Ovary (tissue), 9 donors: ENCODE results near the gene JAG1. TPM values are rescaled to one million over a fixed set of nuclear protein-coding genes. Genes with fewer than 3 reads are reported as not detected.

ENCODE experiments used
- DNase-seq, 5 donors: peaks; one replicate each; pipeline ENCODE4 v3.0.0-alpha.2; 2019 to 2020
- H3K27ac ChIP-seq, 2 donors: fragments of 200-600 bp; one replicate each; pipeline versions ENCODE4 v1.5.1 to v1.8.0; 2019 to 2022
- H3K27me3 ChIP-seq: fragments of 200-600 bp; one replicate; pipeline ENCODE4 v1.8.0; 2022
- H3K36me3 ChIP-seq: fragments of 200-600 bp; sonication (generic); one replicate; pipeline ENCODE4 v1.5.1; 2019
- H3K4me1 ChIP-seq: one replicate; pipeline ENCODE4 v1.8.1; 2013; ENCODE audit warnings: mild to moderate bottlenecking, moderate library complexity; ENCODE audit not compliant: insufficient read depth
- H3K4me3 ChIP-seq: fragments of 200-600 bp; sonication (generic); one replicate; pipeline ENCODE4 v1.5.1; 2017
- H3K9me3 ChIP-seq, 2 donors: fragments of 200-600 bp in 1 of 2; sonication (generic) in 1 of 2; one replicate each; pipeline versions ENCODE4 v1.5.1 to v1.8.1; 2013 to 2019; ENCODE audit warnings: mild to moderate bottlenecking in 1 of 2, moderate library complexity in 1 of 2
- CTCF ChIP-seq, 3 donors: fragments of 450-650 bp in 2 of 3; fragments of 200-600 bp in 1 of 3; IDR thresholded peaks; one replicate each; pipeline versions ENCODE4 v1.5.1 to v1.8.0; 2016 to 2022; ENCODE audit warnings: antibody characterized with exemption in 3 of 3, mild to moderate bottlenecking in 1 of 3
- EP300 ChIP-seq: sonication (generic); formaldehyde crosslinking; IDR thresholded peaks from one replicate; pipeline ENCODE4 v1.6.1; 2017; ENCODE audit warnings: antibody characterized with exemption
- POLR2A ChIP-seq: fragments of 450-650 bp; IDR thresholded peaks from one replicate; pipeline ENCODE4 v1.6.1; 2017; ENCODE audit warnings: antibody characterized with exemption, mild to moderate bottlenecking, moderate library complexity
- WGBS, 3 donors: extraction: QIAGEN DNeasy Blood & Tissue Kit in 1 of 3; methylation state at CpG; one replicate each; pipeline versions ENCODE4 v1.1.5 to v1.1.7; 2013 to 2017; 5-methylcytosine and 5-hydroxymethylcytosine counted together
- intact Hi-C, 4 donors: fragments of 100-400 bp; cut with DNase I; formaldehyde crosslinking; loops; one replicate each; pipeline versions ENCODE4 v1.11.0 to v1.15.1; 2022 to 2023
- polyA plus RNA-seq, 2 donors: library from polyadenylated mRNA; stranded (reverse); fragments of 200-250 nt in 1 of 2; fragments of 350-450 nt in 1 of 2; fragmentation: Illumina TruSeq in 1 of 2; extraction: RNeasy Lipid Tissue Mini Kit (QIAGEN cat#74804) in 1 of 2; gene quantifications; one replicate each; pipeline ENCODE4 v1.2.3, GENCODE V29; 2013 to 2014
- total RNA-seq, 7 donors: library from RNA; depleted of rRNA in 2 of 7; stranded (reverse); fragments of >200 nt in 2 of 7; fragmentation: NEBNext Ultra II Directional in 3 of 7; extraction: Animal tissue kit (Norgen Biotek cat#: 25700) in 3 of 7; gene quantifications; one replicate each; pipeline versions ENCODE4 v1.1.0 to v1.2.4, GENCODE V29; 2016 to 2023
- donor health status: DM: no; HTN: no; CAD: no; lungs with moderate emphysema.
- donor health status: DM: no; HTN: no; CAD: no.
- donor health status: Bipolar disorder and iron deficiency.
- donor health status: DM: yes; HTN: yes; CAD: no.
- donor health status: DM: no; HTN: no; CAD: no.
- donor health status: DM: yes; HTN: yes; CAD: no.

The JAG1 gene
- total and polyA plus RNA-seq, 9 donors = 27.1 to 69.7 (median 41.0) TPM

GRCh38 chr20:10714236-10714975 is 40.6 kb upstream of the JAG1 start:
- Histone ChIP-seq H3K4me1 (no peaks in the 10 kb centered on the region), H3K4me3 (no peak overlapping the region), H3K36me3 (no peaks in the 10 kb centered on the region), H3K9me3 (no peaks in the 10 kb centered on the region), H3K27me3 (no peaks in the 10 kb centered on the region), H3K27ac (no peak overlapping the region)
- intact Hi-C loops = no loop called here
- TF ChIP-seq POLR2A (no peak), EP300 (no peak), CTCF (IDR thresholded peaks at IDR 0.05) (no peak)
- no peak for DNase-seq

DNA sequence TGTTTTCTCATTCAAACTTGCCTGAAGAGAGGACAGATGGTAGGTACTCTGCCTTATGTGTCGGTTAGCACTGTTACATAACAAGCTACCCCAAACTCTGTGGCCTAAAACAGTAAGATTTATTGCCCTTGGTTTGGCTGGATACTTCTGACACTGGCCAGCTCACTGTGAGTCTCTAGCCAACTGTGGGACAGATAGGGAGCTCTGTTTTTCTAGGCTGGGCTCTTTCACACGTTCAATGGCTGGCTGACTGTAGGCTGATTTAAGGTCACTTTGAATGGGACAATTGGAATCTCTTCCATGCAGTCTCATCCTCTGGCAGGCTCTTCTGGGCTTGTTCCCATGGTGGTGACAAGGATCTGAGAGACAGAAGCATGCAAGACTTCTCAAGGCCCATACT is 39.4 kb upstream of the JAG1 start:
- no peaks in the 10 kb centered on the region for H3K27me3 ChIP-seq
- 7 to 30% (median 29%) methylated on average over 2 of the region's 2 CpGs for WGBS, 3 donors
- H3K9me3 ChIP-seq = no peaks in the 10 kb centered on the region
- no peak overlapping the region for H3K27ac ChIP-seq
- no peaks in the 10 kb centered on the region for H3K36me3 ChIP-seq
- no peak overlapping the region for H3K4me3 ChIP-seq
- TF ChIP-seq EP300 = no peak
- TF ChIP-seq CTCF (IDR thresholded peaks at IDR 0.05) = no peak
- TF ChIP-seq POLR2A = no peak
- no peaks in the 10 kb centered on the region for H3K4me1 ChIP-seq
- intact Hi-C loops = no loop called here
- no peak for DNase-seq

GRCh38 chr20:10711903-10712451 is 38.2 kb upstream of the JAG1 start:
- intact Hi-C loops = no loop called here
- WGBS, 3 donors = 73 to 90% (median 74%) methylated on average over 5 of the region's 5 CpGs
- H3K27ac ChIP-seq = no peak overlapping the region

DNA sequence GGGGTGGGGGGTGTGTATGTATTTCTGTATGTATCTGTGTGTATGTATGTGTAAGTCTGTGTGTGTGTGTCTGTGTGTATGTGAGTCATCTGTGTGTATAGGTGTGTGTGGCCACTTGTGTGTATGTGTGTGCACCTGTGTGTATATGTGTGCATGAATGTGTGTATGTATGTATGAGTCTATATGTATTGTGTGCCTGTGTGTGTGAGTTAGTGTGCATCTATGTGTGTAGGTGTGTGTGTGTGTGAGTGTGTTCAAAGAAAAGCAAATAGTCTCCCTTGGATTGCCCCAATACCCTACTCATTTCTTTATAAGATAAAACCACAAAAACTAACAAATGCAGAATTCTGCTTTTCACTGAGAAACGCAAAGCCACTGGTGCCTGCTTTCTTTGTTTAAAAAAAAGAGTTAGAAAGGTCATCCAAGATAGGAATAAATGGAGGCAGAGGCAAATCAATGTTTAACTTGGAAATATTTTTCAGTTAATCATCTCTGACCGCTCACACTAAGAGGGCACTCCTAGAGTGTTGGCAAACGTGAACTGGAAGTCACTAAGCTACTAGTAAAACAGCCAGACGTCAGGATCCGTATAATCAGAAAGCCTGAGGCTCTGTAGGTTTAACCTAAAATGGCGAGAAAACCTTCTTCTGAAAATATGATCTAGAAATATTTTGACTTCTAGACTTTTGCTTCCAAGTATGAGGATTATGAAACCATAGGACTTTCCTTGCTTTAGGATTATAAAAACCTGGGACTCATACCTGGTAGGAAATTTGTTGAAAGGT is 37.4 kb upstream of the JAG1 start:
- WGBS, 3 donors = 79 to 90% (median 87%) methylated on average over 6 of the region's 6 CpGs

More at GRCh38 chr20:10711903-10712451, 38.2 kb upstream of the JAG1 start:
- H3K4me3 ChIP-seq = no peak overlapping the region
- no peak for TF ChIP-seq POLR2A
- TF ChIP-seq EP300 = no peak
- TF ChIP-seq CTCF (IDR thresholded peaks at IDR 0.05) = no peak
- no peaks in the 10 kb centered on the region for H3K9me3 ChIP-seq
- H3K36me3 ChIP-seq = no peaks in the 10 kb centered on the region
- no peaks in the 10 kb centered on the region for H3K4me1 ChIP-seq
- no peak for DNase-seq
- no peaks in the 10 kb centered on the region for H3K27me3 ChIP-seq

DNA sequence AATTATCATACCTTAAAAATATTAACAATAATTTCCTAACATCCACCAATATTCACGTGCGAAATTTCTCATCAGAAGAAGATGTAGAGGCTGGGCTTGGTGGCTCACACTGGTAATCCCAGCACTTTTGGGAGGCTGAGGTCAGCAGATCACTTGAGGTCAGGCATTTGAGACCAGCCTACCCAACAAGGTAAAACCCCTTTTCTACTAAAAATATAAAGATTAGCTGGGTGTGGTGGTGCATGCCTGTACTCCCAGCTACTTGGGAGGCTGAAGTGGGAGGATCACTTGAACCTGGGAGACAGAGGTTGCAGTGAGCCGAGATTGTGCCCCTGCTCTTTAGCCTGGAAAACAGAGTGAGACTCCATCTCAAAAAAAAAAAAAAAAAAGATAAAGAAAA is 36.1 kb upstream of the JAG1 start:
- Histone ChIP-seq H3K4me1 (no peaks in the 10 kb centered on the region), H3K9me3 (no peaks in the 10 kb centered on the region), H3K27ac (no peak overlapping the region), H3K27me3 (no peaks in the 10 kb centered on the region), H3K36me3 (no peaks in the 10 kb centered on the region), H3K4me3 (no peak overlapping the region)
- no peak for DNase-seq
- TF ChIP-seq EP300 = no peak
- TF ChIP-seq POLR2A = no peak
- TF ChIP-seq CTCF (IDR thresholded peaks at IDR 0.05) = no peak
- WGBS, 3 donors = 88 to 96% (median 93%) methylated on average over 3 of the region's 3 CpGs
- intact Hi-C loops = no loop called here

More for the DNA sequence above, 37.4 kb upstream of the JAG1 start:
- Histone ChIP-seq H3K4me1 (no peaks in the 10 kb centered on the region), H3K27ac (no peak overlapping the region), H3K36me3 (no peaks in the 10 kb centered on the region), H3K4me3 (no peak overlapping the region), H3K9me3 (no peaks in the 10 kb centered on the region), H3K27me3 (no peaks in the 10 kb centered on the region)
- TF ChIP-seq EP300 = no peak
- intact Hi-C loops = no loop called here
- no peak for DNase-seq
